PC-9 (cell line): ENCODE data around the gene ARIH1.

Source experiments
- EZH2 ChIP-seq: fragments of 200-600 bp; sonication (generic); IDR thresholded peaks from 2 replicates; pipeline ENCODE4 v1.8.0; 2017; ENCODE audit warnings: antibody characterized with exemption, low read depth
- TF ChIP-seq, protein P1 (sequence below): fragments of 200-600 bp; sonication (generic); conservative IDR thresholded peaks from 2 replicates; pipeline ENCODE4 v1.6.1; 2017; ENCODE audit warnings: mixed run types, antibody characterized with exemption, mild to moderate bottlenecking, moderate library complexity

- TF ChIP-seq, protein P1, sequence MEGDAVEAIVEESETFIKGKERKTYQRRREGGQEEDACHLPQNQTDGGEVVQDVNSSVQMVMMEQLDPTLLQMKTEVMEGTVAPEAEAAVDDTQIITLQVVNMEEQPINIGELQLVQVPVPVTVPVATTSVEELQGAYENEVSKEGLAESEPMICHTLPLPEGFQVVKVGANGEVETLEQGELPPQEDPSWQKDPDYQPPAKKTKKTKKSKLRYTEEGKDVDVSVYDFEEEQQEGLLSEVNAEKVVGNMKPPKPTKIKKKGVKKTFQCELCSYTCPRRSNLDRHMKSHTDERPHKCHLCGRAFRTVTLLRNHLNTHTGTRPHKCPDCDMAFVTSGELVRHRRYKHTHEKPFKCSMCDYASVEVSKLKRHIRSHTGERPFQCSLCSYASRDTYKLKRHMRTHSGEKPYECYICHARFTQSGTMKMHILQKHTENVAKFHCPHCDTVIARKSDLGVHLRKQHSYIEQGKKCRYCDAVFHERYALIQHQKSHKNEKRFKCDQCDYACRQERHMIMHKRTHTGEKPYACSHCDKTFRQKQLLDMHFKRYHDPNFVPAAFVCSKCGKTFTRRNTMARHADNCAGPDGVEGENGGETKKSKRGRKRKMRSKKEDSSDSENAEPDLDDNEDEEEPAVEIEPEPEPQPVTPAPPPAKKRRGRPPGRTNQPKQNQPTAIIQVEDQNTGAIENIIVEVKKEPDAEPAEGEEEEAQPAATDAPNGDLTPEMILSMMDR: no peak
- no peak for TF ChIP-seq EZH2
Measured at GRCh38 chr15:72450805-72451204, 23.3 kb upstream of the ARIH1 start.
